GM21786 (cell line): ENCODE data around the gene SIRT2.

Experiments used
- ATAC-seq: cut with Tn5 transposase; IDR thresholded peaks from one replicate; pipeline ENCODE4 v1.9.1; 2021; ENCODE audit not compliant: unreplicated experiment

SIRT2 gene

GRCh38 chr19:38845374-38846024 is 53.9 kb downstream of the SIRT2 start:
- ATAC-seq = no peak

- ATAC-seq = no peak
Measured at GRCh38 chr19:38844093-38844686, 55.2 kb downstream of the SIRT2 start.

GRCh38 chr19:38843175-38843758 is 56.2 kb downstream of the SIRT2 start:
- ATAC-seq = no peak

GRCh38 chr19:38842439-38843174 is 56.8 kb downstream of the SIRT2 start:
- no peak for ATAC-seq

GRCh38 chr19:38841787-38842438 is 57.5 kb downstream of the SIRT2 start:
- no peak for ATAC-seq

GRCh38 chr19:38841180-38841766 is 58.1 kb downstream of the SIRT2 start:
- no peak for ATAC-seq

GRCh38 chr19:38840583-38840968 is 58.8 kb downstream of the SIRT2 start:
- no peak for ATAC-seq

- no peak for ATAC-seq
Measured at GRCh38 chr19:38839816-38840582, 59.4 kb downstream of the SIRT2 start.

- no peak for ATAC-seq
Measured at GRCh38 chr19:38838986-38839761, 60.2 kb downstream of the SIRT2 start.

GRCh38 chr19:38838208-38838985 is 61.0 kb downstream of the SIRT2 start:
- ATAC-seq = no peak

- no peak for ATAC-seq
Measured at GRCh38 chr19:38837656-38838121, 61.7 kb downstream of the SIRT2 start.

GRCh38 chr19:38836983-38837626 is 62.3 kb downstream of the SIRT2 start:
- ATAC-seq = no peak

- ATAC-seq = no peak
Measured at GRCh38 chr19:38836159-38836982, 63.0 kb downstream of the SIRT2 start.

- no peak for ATAC-seq
Measured at GRCh38 chr19:38834590-38834989, 64.8 kb downstream of the SIRT2 start.

- ATAC-seq = no peak
Measured at GRCh38 chr19:38834104-38834490, 65.3 kb downstream of the SIRT2 start.

- no peak for ATAC-seq
Measured at GRCh38 chr19:38833092-38833425, 66.4 kb downstream of the SIRT2 start.

GRCh38 chr19:38831142-38831605 is 68.2 kb downstream of the SIRT2 start:
- peak; percentile 40 for ATAC-seq
